GM12878 (cell line): ENCODE results near the gene GPC6. TPM values are rescaled to one million over a fixed set of nuclear protein-coding genes. Genes with fewer than 3 reads are reported as not detected.

Experiments used
- ATAC-seq: fragments of 200-7000 bp; cut with Tn5 transposase; 3 replicates; pipeline ENCODE4 v1.9.1; 2020; ENCODE audit warnings: mild to moderate bottlenecking, moderate library complexity
- BruUV-seq: library from RNA; stranded (reverse); fragments of 400-500 nt; replicated peaks from 2 replicates; lab custom pipeline; 2021; lab: Mats Ljungman, UMichigan
- CTCF ChIA-PET: fragments of 300-600 bp; sonication (Branson Sonifier 250); formaldehyde crosslinking; extraction: SDS; loops from one replicate; lab custom pipeline; 2021; ENCODE audit warnings: inconsistent platforms; lab: Yijun Ruan, JAX
- POLR2A ChIA-PET: fragments of 350-600 bp; formaldehyde crosslinking; extraction: SDS; loops from one replicate; lab custom pipeline; 2021; ENCODE audit warnings: inconsistent platforms; lab: Charles Lee
- RAD21 ChIA-PET: fragments of 300-600 bp; sonication (Branson Sonifier 250); formaldehyde crosslinking; loops from one replicate; lab custom pipeline; 2023; ENCODE audit warnings: antibody characterized with exemption; ENCODE audit not compliant: unreplicated experiment; lab: Charles Lee
- SMC1A ChIA-PET: fragments of 300-600 bp; sonication (Branson Sonifier 250); formaldehyde crosslinking; loops from one replicate; lab custom pipeline; 2023; ENCODE audit not compliant: unreplicated experiment, uncharacterized antibody; lab: Charles Lee
- DNase-seq: peaks from one replicate; pipeline ENCODE4 v3.0.0-alpha.2; 2011; ENCODE audit warnings: low read depth, low spot score
- FAIRE-seq: peaks from 3 replicates; lab custom pipeline; 2011; peaks lifted over from hg19 to GRCh38; lab: Jason Lieb, UNC
- H2AFZ ChIP-seq: 2 replicates; pipeline ENCODE4 v1.6.0; 2011; ENCODE audit warnings: low read depth, low read length, control low read depth; ENCODE audit not compliant: control insufficient read depth
- H3K27ac ChIP-seq: 2 replicates; pipeline ENCODE4 v1.5.1; 2011; ENCODE audit warnings: control low read depth; ENCODE audit not compliant: control insufficient read depth, insufficient read depth
- H3K27me3 ChIP-seq, 2 experiments: replicated peaks in 1 of 2; 2 replicates each; pipeline versions ENCODE4 v1.6.0 to v1.6.1; 2011; ENCODE audit warnings: low read length in 1 of 2; ENCODE audit not compliant: control insufficient read depth in 2 of 2, insufficient read depth in 2 of 2
- H3K36me3 ChIP-seq, 2 experiments: 2 replicates each; pipeline ENCODE4 v1.5.1; 2011; ENCODE audit warnings: low read length in 1 of 2; ENCODE audit not compliant: control insufficient read depth in 2 of 2, insufficient read depth in 2 of 2
- H3K4me1 ChIP-seq: 2 replicates; pipeline ENCODE4 v1.6.1; 2011; ENCODE audit warnings: mild to moderate bottlenecking, low read length, moderate library complexity, mixed read lengths; ENCODE audit not compliant: control insufficient read depth, insufficient read depth
- H3K4me2 ChIP-seq: 2 replicates; pipeline ENCODE4 v1.6.0; 2011; ENCODE audit warnings: control low read depth; ENCODE audit not compliant: control insufficient read depth, insufficient read depth
- H3K4me3 ChIP-seq: fragments of 200-600 bp; sonication (generic); 2 replicates; pipeline ENCODE4 v1.5.1; 2016
- H3K79me2 ChIP-seq: 2 replicates; pipeline ENCODE4 v1.6.0; 2011; ENCODE audit warnings: low read length; ENCODE audit not compliant: control insufficient read depth, insufficient read depth
- H3K9ac ChIP-seq: 2 replicates; pipeline ENCODE4 v1.8.0; 2011; ENCODE audit warnings: low read length, control low read depth, mixed read lengths; ENCODE audit not compliant: control insufficient read depth, insufficient read depth
- H3K9me3 ChIP-seq: replicated peaks from 3 replicates; pipeline ENCODE4 v1.5.1; 2011; ENCODE audit warnings: mild to moderate bottlenecking, low read length; ENCODE audit not compliant: control insufficient read depth, insufficient read depth
- H4K20me1 ChIP-seq: 2 replicates; pipeline ENCODE4 v1.6.0; 2011; ENCODE audit not compliant: control insufficient read depth, insufficient read depth
- ASH2L ChIP-seq: fragments of 300-600, 200-600 bp; sonication (generic); IDR thresholded peaks from 2 replicates; pipeline ENCODE4 v1.6.1; 2017; ENCODE audit warnings: low read depth, mild to moderate bottlenecking, borderline replicate concordance
- GABPA ChIP-seq: IDR thresholded peaks from 2 replicates; pipeline ENCODE4 v1.6.1; 2014; ENCODE audit warnings: antibody characterized with exemption, low read depth, mild to moderate bottlenecking, inconsistent platforms
- KLF5 ChIP-seq: fragments of 450-650 bp; IDR thresholded peaks from 2 replicates; pipeline ENCODE4 v1.6.1; 2014; ENCODE audit warnings: mild to moderate bottlenecking; ENCODE audit not compliant: partially characterized antibody
- in situ Hi-C: fragments of 300-500 bp; cut with MboI; formaldehyde crosslinking; loops from 9 replicates; pipeline ENCODE4 v1.14.3; 2018; ENCODE audit warnings: mixed read lengths
- intact Hi-C: fragments of 100-400 bp; cut with micrococcal nuclease; formaldehyde crosslinking; loops from one replicate; pipeline ENCODE4 v1.14.2; 2022; ENCODE audit not compliant: unreplicated experiment
- polyA plus RNA-seq, 11 experiments: library from polyadenylated mRNA; depleted of rRNA in 4 of 11; unstranded in 6 of 11; stranded (reverse) in 5 of 11; fragments of >200 nt; fragmentation: Nextera tagmentation in 4 of 11; fragmentation: Illumina TruSeq in 1 of 11; extraction: Ambion mirVana in 4 of 11; extraction: Trizol in 1 of 11; gene quantifications; 1 replicate in 1 of 11; 2 replicates in 10 of 11; pipeline versions ENCODE4 v1.2.1 to v1.2.3, GENCODE V29; 2011 to 2016; ENCODE audit warnings: inconsistent platforms in 2 of 11, missing spikeins in 2 of 11, low read depth in 1 of 11
- total RNA-seq, 4 experiments: library from RNA; depleted of rRNA in 3 of 4; stranded (reverse); fragments of >200 nt in 3 of 4; fragmentation: Illumina TruSeq in 1 of 4; extraction: Trizol in 1 of 4; gene quantifications; 2 replicates each; pipeline versions ENCODE4 v1.2.1 to v1.2.3, GENCODE V29; 2013 to 2021
- TF ChIP-seq, protein P1 (sequence below): fragments of 450-650 bp; formaldehyde crosslinking; IDR thresholded peaks from 2 replicates; pipeline ENCODE4 v1.5.0; 2022; ENCODE audit warnings: mild to moderate bottlenecking, missing genetic modification characterization
- TF ChIP-seq, protein P2 (sequence below): fragments of 450-650 bp; formaldehyde crosslinking; IDR thresholded peaks from 2 replicates; pipeline ENCODE4 v1.4.0; 2022; ENCODE audit warnings: mild to moderate bottlenecking, moderate library complexity

The GPC6 gene
- total and polyA plus RNA-seq, 10 of the 15 experiments (the other 5 are each of a cell fraction or from before 2014, with no cell fraction given) = 0.03 to 0.04 (median 0.03) TPM; not detected in 7

DNA sequence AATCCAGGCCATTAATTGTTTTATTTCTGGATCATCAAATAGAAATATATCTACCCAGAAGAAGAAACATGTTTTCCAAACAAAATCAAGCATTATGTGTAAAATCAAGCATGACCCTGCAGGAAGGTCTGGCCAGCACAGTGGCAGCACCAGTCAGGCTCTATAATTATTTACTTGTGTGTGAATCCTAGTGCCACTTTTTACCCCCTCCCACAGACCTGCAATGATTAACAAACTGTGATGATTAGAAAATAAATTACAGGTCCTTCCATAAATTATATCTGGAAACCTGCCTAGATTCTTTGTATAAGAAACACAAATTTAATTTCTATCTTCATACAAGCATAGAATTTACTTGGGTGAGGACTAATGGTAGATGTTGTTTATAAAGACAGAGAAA lies 186.1 kb downstream of the GPC6 start:
- SMC1A ChIA-PET = no interaction called here
- Histone ChIP-seq H2AFZ (no peak overlapping the region), H4K20me1 (no peaks in the 10 kb centered on the region), H3K27me3 (no peaks in the 10 kb centered on the region), H3K36me3 (no peaks in the 10 kb centered on the region), H3K27ac (no peak overlapping the region)
- no TSS peak for BruUV-seq
- in situ Hi-C loops (no loop called here), intact Hi-C loops (no loop called here)
- no peak for DNase-seq
- TF ChIP-seq, protein P1, sequence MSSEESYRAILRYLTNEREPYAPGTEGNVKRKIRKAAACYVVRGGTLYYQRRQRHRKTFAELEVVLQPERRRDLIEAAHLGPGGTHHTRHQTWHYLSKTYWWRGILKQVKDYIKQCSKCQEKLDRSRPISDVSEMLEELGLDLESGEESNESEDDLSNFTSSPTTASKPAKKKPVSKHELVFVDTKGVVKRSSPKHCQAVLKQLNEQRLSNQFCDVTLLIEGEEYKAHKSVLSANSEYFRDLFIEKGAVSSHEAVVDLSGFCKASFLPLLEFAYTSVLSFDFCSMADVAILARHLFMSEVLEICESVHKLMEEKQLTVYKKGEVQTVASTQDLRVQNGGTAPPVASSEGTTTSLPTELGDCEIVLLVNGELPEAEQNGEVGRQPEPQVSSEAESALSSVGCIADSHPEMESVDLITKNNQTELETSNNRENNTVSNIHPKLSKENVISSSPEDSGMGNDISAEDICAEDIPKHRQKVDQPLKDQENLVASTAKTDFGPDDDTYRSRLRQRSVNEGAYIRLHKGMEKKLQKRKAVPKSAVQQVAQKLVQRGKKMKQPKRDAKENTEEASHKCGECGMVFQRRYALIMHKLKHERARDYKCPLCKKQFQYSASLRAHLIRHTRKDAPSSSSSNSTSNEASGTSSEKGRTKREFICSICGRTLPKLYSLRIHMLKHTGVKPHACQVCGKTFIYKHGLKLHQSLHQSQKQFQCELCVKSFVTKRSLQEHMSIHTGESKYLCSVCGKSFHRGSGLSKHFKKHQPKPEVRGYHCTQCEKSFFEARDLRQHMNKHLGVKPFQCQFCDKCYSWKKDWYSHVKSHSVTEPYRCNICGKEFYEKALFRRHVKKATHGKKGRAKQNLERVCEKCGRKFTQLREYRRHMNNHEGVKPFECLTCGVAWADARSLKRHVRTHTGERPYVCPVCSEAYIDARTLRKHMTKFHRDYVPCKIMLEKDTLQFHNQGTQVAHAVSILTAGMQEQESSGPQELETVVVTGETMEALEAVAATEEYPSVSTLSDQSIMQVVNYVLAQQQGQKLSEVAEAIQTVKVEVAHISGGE (CRISPR knock-in tag) = no peak
- TF ChIP-seq, protein P2, sequence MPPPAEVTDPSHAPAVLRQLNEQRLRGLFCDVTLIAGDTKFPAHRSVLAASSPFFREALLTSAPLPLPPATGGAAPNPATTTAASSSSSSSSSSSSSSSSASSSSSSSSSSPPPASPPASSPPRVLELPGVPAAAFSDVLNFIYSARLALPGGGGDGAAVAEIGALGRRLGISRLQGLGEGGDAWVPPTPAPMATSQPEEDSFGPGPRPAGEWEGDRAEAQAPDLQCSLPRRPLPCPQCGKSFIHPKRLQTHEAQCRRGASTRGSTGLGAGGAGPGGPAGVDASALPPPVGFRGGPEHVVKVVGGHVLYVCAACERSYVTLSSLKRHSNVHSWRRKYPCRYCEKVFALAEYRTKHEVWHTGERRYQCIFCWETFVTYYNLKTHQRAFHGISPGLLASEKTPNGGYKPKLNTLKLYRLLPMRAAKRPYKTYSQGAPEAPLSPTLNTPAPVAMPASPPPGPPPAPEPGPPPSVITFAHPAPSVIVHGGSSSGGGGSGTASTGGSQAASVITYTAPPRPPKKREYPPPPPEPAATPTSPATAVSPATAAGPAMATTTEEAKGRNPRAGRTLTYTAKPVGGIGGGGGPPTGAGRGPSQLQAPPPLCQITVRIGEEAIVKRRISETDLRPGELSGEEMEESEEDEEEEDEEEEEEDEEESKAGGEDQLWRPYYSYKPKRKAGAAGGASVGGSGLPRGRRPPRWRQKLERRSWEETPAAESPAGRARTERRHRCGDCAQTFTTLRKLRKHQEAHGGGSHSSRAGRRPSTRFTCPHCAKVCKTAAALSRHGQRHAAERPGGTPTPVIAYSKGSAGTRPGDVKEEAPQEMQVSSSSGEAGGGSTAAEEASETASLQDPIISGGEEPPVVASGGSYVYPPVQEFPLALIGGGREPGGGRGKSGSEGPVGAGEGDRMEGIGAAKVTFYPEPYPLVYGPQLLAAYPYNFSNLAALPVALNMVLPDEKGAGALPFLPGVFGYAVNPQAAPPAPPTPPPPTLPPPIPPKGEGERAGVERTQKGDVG (CRISPR knock-in tag) = no peak
- TF ChIP-seq GABPA = no peak
- no peak for TF ChIP-seq KLF5
- TF ChIP-seq ASH2L = no peak
- TF ChIP-seq, all 136 proteins: peak for 0
- POLR2A ChIA-PET = no interaction called here
- H3K4me3 ChIP-seq = no peak overlapping the region
- H3K4me1 ChIP-seq = no peaks in the 10 kb centered on the region
- no peaks in the 10 kb centered on the region for H3K9me3 ChIP-seq
- CTCF ChIA-PET = no interaction called here
- no peaks in the 10 kb centered on the region for H3K79me2 ChIP-seq
- no peak overlapping the region for H3K9ac ChIP-seq
- no peak for ATAC-seq
- RAD21 ChIA-PET = no interaction called here
- H3K4me2 ChIP-seq = no peak overlapping the region
- no peak for FAIRE-seq
